HG03469 (cell line): Measurements from ENCODE around the gene CEP41.
"Not testable (repeated sequence)": the region's sequence is repeated elsewhere in the genome, so short reads cannot be mapped to it uniquely, and the experiment has no call there.

Experiments
- ATAC-seq: cut with Tn5 transposase; IDR thresholded peaks from one replicate; pipeline ENCODE4 v1.9.1; 2021; ENCODE audit warnings: mild to moderate bottlenecking, moderate library complexity, moderate number of reproducible peaks; ENCODE audit not compliant: unreplicated experiment

CEP41 gene

GRCh38 chr7:130463553-130464434, 23.0 kb upstream of the CEP41 start:
- ATAC-seq, result no peak

GRCh38 chr7:130461272-130461671, 20.5 kb upstream of the CEP41 start:
- ATAC-seq, result no peak

GRCh38 chr7:130458257-130458656, 17.4 kb upstream of the CEP41 start:
- no peak for ATAC-seq

- ATAC-seq, result no peak
These were observed 14.1 kb upstream of the CEP41 start for GRCh38 chr7:130454959-130455358.

- ATAC-seq, result no peak
These were observed 12.1 kb upstream of the CEP41 start for GRCh38 chr7:130452951-130453350.

GRCh38 chr7:130451344-130451743, 10.5 kb upstream of the CEP41 start:
- ATAC-seq, result not testable (repeated sequence)

GRCh38 chr7:130446259-130446658, 5.4 kb upstream of the CEP41 start:
- ATAC-seq, result no peak

- no peak for ATAC-seq
These were observed 4.1 kb upstream of the CEP41 start for GRCh38 chr7:130444751-130445407.

GRCh38 chr7:130444234-130444633, 3.4 kb upstream of the CEP41 start:
- no peak for ATAC-seq

GRCh38 chr7:130442601-130443000, 1.8 kb upstream of the CEP41 start:
- no peak for ATAC-seq

- ATAC-seq, result no peak
These were observed 623 bp upstream of the CEP41 start for GRCh38 chr7:130441408-130441869.

- ATAC-seq, result no peak
These were observed 4.6 kb downstream of the CEP41 start for GRCh38 chr7:130436253-130436652.

GRCh38 chr7:130435311-130435854, 5.4 kb downstream of the CEP41 start:
- ATAC-seq, result no peak

GRCh38 chr7:130433301-130433700, 7.5 kb downstream of the CEP41 start:
- ATAC-seq, result no peak

GRCh38 chr7:130432886-130433285, 7.9 kb downstream of the CEP41 start:
- ATAC-seq, result no peak

- no peak for ATAC-seq
These were observed 9.8 kb downstream of the CEP41 start for GRCh38 chr7:130430841-130431666.

GRCh38 chr7:130430115-130430514, 10.7 kb downstream of the CEP41 start:
- no peak for ATAC-seq

- ATAC-seq, result no peak
These were observed 11.8 kb downstream of the CEP41 start for GRCh38 chr7:130429019-130429418.

GRCh38 chr7:130426564-130426963, 14.3 kb downstream of the CEP41 start:
- no peak for ATAC-seq

GRCh38 chr7:130425796-130426195, 15.0 kb downstream of the CEP41 start:
- ATAC-seq, result no peak

GRCh38 chr7:130423501-130424037, 17.2 kb downstream of the CEP41 start:
- ATAC-seq, result no peak
